ENCODE measurements around the gene CFAP299.

GRCh38 chr4:80710748-80711451, 375.4 kb downstream of the CFAP299 start:
- TF ChIP-seq CTCF (IDR thresholded peaks at IDR 0.05; ENCODE audit: insufficient read depth, low read depth, low read length) (no peak), EZH2 (IDR thresholded peaks at IDR 0.05; ENCODE audit: insufficient read depth, low read length) (no peak)
